Brain microvascular endothelial cell (primary cell): ENCODE results near the gene DLG2.
"Not testable (repeated sequence)": the region's sequence is repeated elsewhere in the genome, so short reads cannot be mapped to it uniquely, and the experiment has no call there.

Experiments used
- DNase-seq: peaks from one replicate; pipeline ENCODE4 v3.0.0-alpha.2; 2020
- H3K27ac ChIP-seq: fragments of 250-450 bp; sonication (Bioruptor Pico); 2 replicates; pipeline ENCODE4 v1.5.1; 2020; ENCODE audit warnings: mild to moderate bottlenecking, moderate library complexity
- H3K27me3 ChIP-seq: fragments of 250-450 bp; sonication (Bioruptor Pico); replicated peaks from 2 replicates; pipeline ENCODE4 v1.5.1; 2020; ENCODE audit warnings: mild to moderate bottlenecking
- H3K36me3 ChIP-seq: fragments of 250-450 bp; sonication (Bioruptor Pico); replicated peaks from 2 replicates; pipeline ENCODE4 v1.5.1; 2020; ENCODE audit warnings: mild to moderate bottlenecking
- H3K4me3 ChIP-seq: 2 replicates; pipeline ENCODE4 v1.5.1; 2011; ENCODE audit warnings: low read depth, mild to moderate bottlenecking, control low read depth, low read length, moderate library complexity
- in situ Hi-C: cut with HindIII; loops from 2 replicates; pipeline ENCODE4 v1.10.0; 2017; ENCODE audit warnings: low sequenced_read_pairs, low pct_ligation_motif_present
- TF ChIP-seq, protein P1 (sequence below): IDR thresholded peaks from 2 replicates; pipeline ENCODE4 v1.5.1; 2011; ENCODE audit warnings: low read depth, mild to moderate bottlenecking, moderate library complexity, low read length, control low read depth, inconsistent platforms; ENCODE audit errors: missing control alignments

DLG2 gene

DNA sequence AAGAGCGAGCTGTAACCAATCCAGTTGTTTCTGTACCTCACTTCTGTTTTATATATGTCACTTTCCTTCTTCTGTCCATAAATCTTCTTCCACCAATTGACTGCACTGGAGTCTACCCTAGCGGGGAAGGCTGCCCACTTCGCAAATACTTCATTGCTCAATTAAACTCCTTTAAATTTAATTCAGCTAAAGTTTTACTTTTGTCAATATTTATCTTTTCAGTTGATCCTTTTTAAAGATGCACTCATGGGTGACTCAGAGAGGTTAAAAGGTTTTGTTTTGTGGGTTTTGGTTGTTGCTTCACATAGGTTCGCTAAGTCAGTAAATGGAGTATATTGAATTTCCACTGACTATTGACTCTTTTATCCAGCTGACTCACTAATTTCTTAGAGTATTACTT is 597.2 kb downstream of the DLG2 start:
- TF ChIP-seq, protein P1, sequence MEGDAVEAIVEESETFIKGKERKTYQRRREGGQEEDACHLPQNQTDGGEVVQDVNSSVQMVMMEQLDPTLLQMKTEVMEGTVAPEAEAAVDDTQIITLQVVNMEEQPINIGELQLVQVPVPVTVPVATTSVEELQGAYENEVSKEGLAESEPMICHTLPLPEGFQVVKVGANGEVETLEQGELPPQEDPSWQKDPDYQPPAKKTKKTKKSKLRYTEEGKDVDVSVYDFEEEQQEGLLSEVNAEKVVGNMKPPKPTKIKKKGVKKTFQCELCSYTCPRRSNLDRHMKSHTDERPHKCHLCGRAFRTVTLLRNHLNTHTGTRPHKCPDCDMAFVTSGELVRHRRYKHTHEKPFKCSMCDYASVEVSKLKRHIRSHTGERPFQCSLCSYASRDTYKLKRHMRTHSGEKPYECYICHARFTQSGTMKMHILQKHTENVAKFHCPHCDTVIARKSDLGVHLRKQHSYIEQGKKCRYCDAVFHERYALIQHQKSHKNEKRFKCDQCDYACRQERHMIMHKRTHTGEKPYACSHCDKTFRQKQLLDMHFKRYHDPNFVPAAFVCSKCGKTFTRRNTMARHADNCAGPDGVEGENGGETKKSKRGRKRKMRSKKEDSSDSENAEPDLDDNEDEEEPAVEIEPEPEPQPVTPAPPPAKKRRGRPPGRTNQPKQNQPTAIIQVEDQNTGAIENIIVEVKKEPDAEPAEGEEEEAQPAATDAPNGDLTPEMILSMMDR: no peak
- in situ Hi-C loops: no loop called here
- no peaks in the 10 kb centered on the region for H3K36me3 ChIP-seq
- no peak overlapping the region for H3K4me3 ChIP-seq
- no peak overlapping the region for H3K27ac ChIP-seq
- no peaks in the 10 kb centered on the region for H3K27me3 ChIP-seq
- peak; percentile 28 for DNase-seq

DNA sequence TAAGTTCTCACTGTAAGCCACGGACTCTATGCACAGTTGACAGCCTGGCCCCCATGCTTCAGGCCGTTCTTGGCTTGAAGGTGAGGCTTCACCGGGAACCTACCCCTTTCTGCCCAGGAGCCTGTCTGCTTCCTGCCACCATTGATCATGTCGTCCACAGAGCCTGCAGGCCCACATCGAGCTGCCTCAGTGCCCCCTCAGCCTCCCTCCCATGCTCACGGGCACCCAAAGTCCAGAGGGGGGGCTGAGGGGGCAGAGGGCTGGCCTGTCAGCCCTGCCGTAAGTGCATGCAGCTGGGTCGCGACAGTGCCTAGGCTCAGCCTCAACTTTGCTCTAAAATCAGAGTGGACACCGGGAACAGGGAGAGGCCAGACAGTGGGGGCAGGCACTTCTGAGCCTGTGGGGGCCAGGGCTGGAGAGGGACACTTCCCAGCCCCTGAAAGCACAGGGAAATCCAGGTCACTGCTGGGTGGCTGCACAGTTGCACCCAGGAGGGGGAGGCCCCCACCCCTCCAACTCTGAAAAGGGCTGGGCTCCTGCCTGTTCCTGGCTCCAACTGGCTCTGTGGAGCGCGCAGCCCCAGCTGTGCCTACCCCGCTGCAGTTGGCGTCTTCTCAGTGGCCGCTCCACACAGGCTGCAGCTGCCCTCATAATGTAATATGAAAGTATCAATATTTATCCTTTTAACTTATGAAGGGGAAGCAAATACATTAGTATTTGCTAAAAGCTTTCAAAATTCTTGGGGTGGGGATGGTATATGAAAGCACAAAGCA is 598.6 kb downstream of the DLG2 start:
- in situ Hi-C loops: no loop called here
- DNase-seq: no peak
- H3K4me3 ChIP-seq: no peak overlapping the region
- no peaks in the 10 kb centered on the region for H3K36me3 ChIP-seq
- H3K27me3 ChIP-seq: no peaks in the 10 kb centered on the region
- H3K27ac ChIP-seq: no peak overlapping the region
- TF ChIP-seq, protein P1: no peak

DNA sequence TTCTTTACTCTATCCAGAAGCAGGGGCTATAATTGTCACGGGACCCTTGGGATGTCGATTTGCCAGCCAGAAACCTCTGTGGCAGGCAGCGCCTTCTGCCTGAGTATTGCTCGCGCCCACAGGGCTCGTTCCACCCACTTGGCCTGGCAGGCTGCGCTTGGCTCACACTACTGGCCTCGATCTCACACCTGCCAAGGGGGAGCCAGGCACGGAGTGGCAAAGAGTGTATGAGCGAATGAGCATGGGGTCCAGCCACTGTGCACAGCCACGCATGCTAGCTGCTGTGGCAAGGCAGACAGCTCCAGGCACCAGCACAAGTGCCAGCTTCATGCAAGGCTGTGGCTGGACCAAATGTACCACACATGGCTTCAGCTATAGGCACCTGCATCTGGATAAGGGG is 599.8 kb downstream of the DLG2 start:
- H3K36me3 ChIP-seq: no peaks in the 10 kb centered on the region
- in situ Hi-C loops: no loop called here

DNA sequence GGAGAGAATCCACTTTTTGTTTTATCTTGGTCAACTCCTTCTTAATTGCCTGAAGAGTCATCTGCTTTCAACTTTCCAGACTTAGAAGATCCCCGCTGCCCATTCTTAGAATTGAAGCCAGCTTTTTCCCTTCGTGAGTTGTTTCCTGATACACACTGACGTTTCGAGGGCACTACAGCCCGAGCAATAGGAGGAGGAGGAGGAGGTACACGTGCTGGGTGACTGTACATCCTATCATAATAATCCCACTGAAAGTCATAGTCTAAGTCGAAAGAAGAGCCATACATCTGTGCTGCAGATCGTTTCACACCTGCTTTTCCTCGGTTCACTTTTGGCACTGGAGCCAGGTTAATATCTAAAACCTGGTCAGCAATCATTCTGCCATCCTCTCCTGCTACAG is 606.1 kb downstream of the DLG2 start:
- TF ChIP-seq, protein P1: no peak
- Histone ChIP-seq H3K4me3 (no peak overlapping the region), H3K36me3 (no peaks in the 10 kb centered on the region), H3K27ac (no peak overlapping the region), H3K27me3 (no peaks in the 10 kb centered on the region)
- in situ Hi-C loops: no loop called here
- DNase-seq: no peak

More for the DNA sequence above, 599.8 kb downstream of the DLG2 start:
- H3K27me3 ChIP-seq: no peaks in the 10 kb centered on the region
- no peak overlapping the region for H3K4me3 ChIP-seq
- no peak for DNase-seq
- no peak overlapping the region for H3K27ac ChIP-seq
- TF ChIP-seq, protein P1: no peak

DNA sequence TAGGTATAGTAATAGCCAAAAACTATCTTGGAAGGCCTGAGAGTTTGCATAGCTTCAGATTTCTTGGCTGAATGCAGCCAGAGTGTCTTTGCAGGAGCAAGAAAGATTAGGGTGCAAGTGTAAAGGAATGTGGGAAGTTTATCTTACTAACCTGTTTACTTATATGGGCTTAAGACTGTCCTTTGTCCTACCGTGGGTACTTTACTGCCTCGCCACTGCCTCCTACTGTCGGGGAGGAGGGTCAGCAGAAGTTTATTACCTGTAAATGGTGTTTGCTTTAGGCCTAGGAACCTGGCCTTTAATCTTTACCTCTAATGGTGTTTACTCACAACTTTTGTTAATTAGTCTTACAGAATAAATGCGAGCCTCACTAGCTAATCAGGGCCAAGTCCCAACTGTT is 633.8 kb downstream of the DLG2 start:
- no peaks in the 10 kb centered on the region for H3K27me3 ChIP-seq
- TF ChIP-seq, protein P1: peak; percentile 58
- no peak overlapping the region for H3K4me3 ChIP-seq
- no peaks in the 10 kb centered on the region for H3K36me3 ChIP-seq
- DNase-seq: no peak
- in situ Hi-C loops: no loop called here
- no peak overlapping the region for H3K27ac ChIP-seq

DNA sequence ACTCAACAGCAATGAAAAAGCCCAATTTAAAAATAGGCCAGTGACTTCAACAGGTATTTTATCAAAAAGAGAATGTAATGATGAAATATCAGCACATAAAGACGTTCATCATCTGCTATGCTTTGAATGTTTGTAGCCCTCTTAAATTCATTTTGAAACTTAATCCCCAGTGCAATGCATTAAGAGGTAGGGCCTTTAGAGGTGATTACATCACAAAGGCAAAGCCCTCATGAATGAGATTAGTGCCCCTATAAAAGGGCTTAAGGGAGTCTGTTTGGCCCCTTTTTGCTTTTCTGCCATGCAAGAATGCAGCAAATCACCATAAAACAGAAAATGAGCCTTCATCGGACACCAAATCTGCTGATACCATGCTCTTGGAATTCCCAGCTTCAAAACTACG is 637.0 kb downstream of the DLG2 start:
- no peak overlapping the region for H3K4me3 ChIP-seq
- H3K27ac ChIP-seq: no peak overlapping the region
- in situ Hi-C loops: no loop called here
- no peaks in the 10 kb centered on the region for H3K27me3 ChIP-seq
- DNase-seq: no peak
- H3K36me3 ChIP-seq: no peaks in the 10 kb centered on the region
- TF ChIP-seq, protein P1: no peak

DNA sequence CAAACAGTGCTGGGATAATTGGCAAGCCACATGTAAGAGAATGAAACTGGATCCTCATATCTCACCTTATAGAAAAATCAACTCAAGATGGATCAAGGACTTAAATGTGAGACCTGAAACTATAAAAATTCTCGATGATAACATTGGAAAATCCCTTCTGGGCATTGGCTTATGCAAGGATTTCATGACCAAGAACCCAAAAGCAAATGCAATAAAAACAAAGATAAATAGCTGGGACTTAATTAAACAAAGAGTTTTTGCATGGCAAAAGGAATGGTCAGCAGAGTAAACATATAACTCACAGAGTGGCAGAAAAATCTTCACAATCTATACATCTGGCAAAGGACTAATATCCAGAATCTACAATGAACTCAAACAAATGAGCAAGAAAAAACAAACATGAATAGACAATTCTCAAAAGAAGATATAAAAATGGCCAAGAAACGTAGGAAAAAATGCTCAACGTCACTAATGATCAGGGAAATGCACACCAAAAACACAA is 639.4 kb downstream of the DLG2 start:
- H3K36me3 ChIP-seq, H3K27ac ChIP-seq, DNase-seq, in situ Hi-C loops, H3K4me3 ChIP-seq, H3K27me3 ChIP-seq: not testable (repeated sequence)
